GM23338 (cell line): ENCODE measurements around the gene SRCIN1. TPM values are rescaled to one million over a fixed set of nuclear protein-coding genes. Genes with fewer than 3 reads are reported as not detected.

ENCODE experiments used
- ATAC-seq: fragments of 200-7000 bp; cut with Tn5 transposase; 3 replicates; pipeline ENCODE4 v1.9.1; 2020
- DNase-seq: peaks from one replicate; pipeline ENCODE4 v3.0.0-alpha.2; 2015; ENCODE audit warnings: low spot score
- H2AFZ ChIP-seq: fragments of 200-600 bp; sonication (generic); 2 replicates; pipeline ENCODE4 v1.8.0; 2016; ENCODE audit warnings: antibody characterized with exemption, mild to moderate bottlenecking, moderate library complexity
- H3F3A ChIP-seq: fragments of 200-600 bp; sonication (generic); replicated peaks from 2 replicates; pipeline ENCODE4 v1.8.0; 2017; ENCODE audit warnings: antibody characterized with exemption, mixed run types, low read depth
- H3K27ac ChIP-seq: fragments of 200-600 bp; sonication (generic); 2 replicates; pipeline ENCODE4 v1.6.1; 2016; ENCODE audit warnings: low read depth
- H3K27me3 ChIP-seq: fragments of 200-600 bp; sonication (generic); 2 replicates; pipeline ENCODE4 v1.8.0; 2016; ENCODE audit warnings: mild to moderate bottlenecking, mixed run types, moderate library complexity; ENCODE audit not compliant: insufficient read depth
- H3K36me3 ChIP-seq: fragments of 200-600 bp; sonication (generic); 2 replicates; pipeline ENCODE4 v1.8.0; 2016; ENCODE audit warnings: mild to moderate bottlenecking; ENCODE audit not compliant: insufficient read depth
- H3K4me1 ChIP-seq: fragments of 200-600 bp; sonication (generic); 2 replicates; pipeline ENCODE4 v1.8.0; 2016; ENCODE audit warnings: mild to moderate bottlenecking, moderate library complexity; ENCODE audit not compliant: insufficient read depth
- H3K4me2 ChIP-seq: fragments of 200-600 bp; sonication (generic); 2 replicates; pipeline ENCODE4 v1.7.1; 2017; ENCODE audit warnings: mixed run types
- H3K4me3 ChIP-seq: fragments of 200-600 bp; sonication (generic); 2 replicates; pipeline ENCODE4 v1.6.1; 2016; ENCODE audit warnings: mixed run types
- H3K79me2 ChIP-seq: fragments of 200-600 bp; sonication (generic); replicated peaks from 2 replicates; pipeline ENCODE4 v1.8.0; 2017; ENCODE audit warnings: mild to moderate bottlenecking; ENCODE audit not compliant: insufficient read depth
- H3K9me2 ChIP-seq: fragments of 200-600 bp; sonication (generic); 2 replicates; pipeline ENCODE4 v1.8.0; 2017; ENCODE audit not compliant: insufficient read depth
- H4K20me1 ChIP-seq: fragments of 200-600 bp; sonication (generic); replicated peaks from 2 replicates; pipeline ENCODE4 v1.8.0; 2017; ENCODE audit warnings: mild to moderate bottlenecking; ENCODE audit not compliant: insufficient read depth
- H3K27ac Mint-ChIP-seq: 2 replicates; pipeline ENCODE4 v1.8.0; 2020; ENCODE audit warnings: inconsistent platforms, mild to moderate bottlenecking, moderate library complexity, mixed read lengths
- H3K27me3 Mint-ChIP-seq: 3 replicates; pipeline ENCODE4 v1.8.0; 2022; ENCODE audit warnings: low read depth, mild to moderate bottlenecking, moderate library complexity, mixed read lengths, inconsistent platforms; ENCODE audit not compliant: insufficient read depth, poor library complexity
- H3K36me3 Mint-ChIP-seq: 3 replicates; pipeline ENCODE4 v1.8.0; 2021; ENCODE audit warnings: low read depth, mild to moderate bottlenecking, inconsistent platforms, moderate library complexity, mixed read lengths
- H3K4me1 Mint-ChIP-seq: 3 replicates; pipeline ENCODE4 v1.8.0; 2020; ENCODE audit warnings: mild to moderate bottlenecking, inconsistent platforms, mixed read lengths
- H3K4me3 Mint-ChIP-seq: 3 replicates; pipeline ENCODE4 v1.8.0; 2021; ENCODE audit warnings: moderate library complexity, mild to moderate bottlenecking, inconsistent platforms, mixed read lengths
- H3K9me3 Mint-ChIP-seq: 3 replicates; pipeline ENCODE4 v1.8.0; 2020; ENCODE audit warnings: moderate library complexity, mild to moderate bottlenecking, inconsistent platforms, mixed read lengths
- EZH2 ChIP-seq: fragments of 200-600 bp; sonication (generic); IDR thresholded peaks from one replicate; pipeline ENCODE4 v1.8.0; 2017; ENCODE audit warnings: antibody characterized with exemption, mild to moderate bottlenecking, low read depth; ENCODE audit not compliant: unreplicated experiment
- EZH2phosphoT487 ChIP-seq: fragments of 200-600 bp; sonication (generic); IDR thresholded peaks from one replicate; pipeline ENCODE4 v1.8.1; 2018; ENCODE audit warnings: antibody characterized with exemption; ENCODE audit not compliant: unreplicated experiment
- JUNB ChIP-seq: IDR thresholded peaks from one replicate; pipeline ENCODE4 v1.6.1; 2016; ENCODE audit warnings: antibody characterized with exemption; ENCODE audit not compliant: unreplicated experiment
- NANOG ChIP-seq: IDR thresholded peaks from 2 replicates; pipeline ENCODE4 v1.6.1; 2016; ENCODE audit warnings: antibody characterized with exemption, borderline replicate concordance
- POLR2AphosphoS5 ChIP-seq: IDR thresholded peaks from 2 replicates; pipeline ENCODE4 v1.6.1; 2016; ENCODE audit warnings: antibody characterized with exemption, low read depth
- STAT1 ChIP-seq: IDR thresholded peaks from one replicate; pipeline ENCODE4 v1.6.1; 2016; ENCODE audit warnings: antibody characterized with exemption; ENCODE audit not compliant: unreplicated experiment
- polyA plus RNA-seq: library from polyadenylated mRNA; unstranded; fragments of >200 nt; fragmentation: Nextera tagmentation; extraction: Ambion mirVana; gene quantifications from 2 replicates; pipeline ENCODE4 v1.2.1, GENCODE V29; 2016
- total RNA-seq: library from RNA; depleted of rRNA; stranded (reverse); fragments of >200 nt; shearing (Covaris generic); gene quantifications from 2 replicates; pipeline ENCODE4 v1.2.3, GENCODE V29; 2014
- TF ChIP-seq, protein P1 (sequence below), 2 experiments: fragments of 200-600 bp in 1 of 2; sonication (generic) in 1 of 2; conservative IDR thresholded peaks; 2 replicates each; pipeline versions ENCODE4 v1.5.1 to v1.6.1; 2016 to 2017; ENCODE audit warnings: antibody characterized with exemption in 2 of 2, low read depth in 2 of 2, mild to moderate bottlenecking in 2 of 2, moderate library complexity in 1 of 2
- TF ChIP-seq, protein P2 (sequence below): IDR thresholded peaks from one replicate; pipeline ENCODE4 v1.6.1; 2018; ENCODE audit warnings: antibody characterized with exemption; ENCODE audit not compliant: unreplicated experiment

SRCIN1 gene
- total and polyA plus RNA-seq, 2 experiments from 2014 or later, result 0.87 to 2.2 TPM

DNA sequence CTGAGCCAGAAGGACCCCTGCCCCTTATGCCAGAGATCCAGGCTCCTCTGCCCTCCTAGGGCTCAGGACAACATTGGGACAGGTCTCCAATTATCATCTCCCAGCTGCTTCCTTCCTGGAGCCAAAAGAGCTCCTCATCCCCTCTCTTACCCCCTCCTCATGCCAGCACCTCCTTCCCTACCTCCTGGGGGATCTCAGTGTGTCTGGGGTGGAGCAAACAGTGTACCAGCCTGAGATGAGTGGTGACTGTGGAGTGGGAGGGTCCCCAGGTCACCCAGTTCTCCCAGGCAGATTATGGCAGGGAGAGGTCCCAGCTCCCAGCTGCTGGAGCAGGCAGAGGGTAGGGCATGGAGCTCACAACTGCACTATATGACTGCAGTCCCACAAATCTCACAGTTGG is 23.7 kb downstream of the SRCIN1 start:
- Histone ChIP-seq H3K27ac (no peak overlapping the region), H3K27me3 (peaks cover 69% of the 10 kb centered on the region), H3F3A (0 out of 2 replicates have a peak, but pooled peaks cover 5% of the 10 kb centered on the region), H2AFZ (no peak overlapping the region), H4K20me1 (peaks cover under 1% of the 10 kb centered on the region; the same call in 1 of the 2 replicates), H3K4me2 (no peak overlapping the region), H3K4me3 (no peak overlapping the region), H3K4me1 (peaks cover 32% of the 10 kb centered on the region), H3K79me2 (no peaks in the 10 kb centered on the region), H3K36me3 (no peaks in the 10 kb centered on the region), H3K9me2 (no peaks in the 10 kb centered on the region)
- TF ChIP-seq POLR2AphosphoS5 (no peak), JUNB (no peak), STAT1 (no peak)
- TF ChIP-seq, protein P1, sequence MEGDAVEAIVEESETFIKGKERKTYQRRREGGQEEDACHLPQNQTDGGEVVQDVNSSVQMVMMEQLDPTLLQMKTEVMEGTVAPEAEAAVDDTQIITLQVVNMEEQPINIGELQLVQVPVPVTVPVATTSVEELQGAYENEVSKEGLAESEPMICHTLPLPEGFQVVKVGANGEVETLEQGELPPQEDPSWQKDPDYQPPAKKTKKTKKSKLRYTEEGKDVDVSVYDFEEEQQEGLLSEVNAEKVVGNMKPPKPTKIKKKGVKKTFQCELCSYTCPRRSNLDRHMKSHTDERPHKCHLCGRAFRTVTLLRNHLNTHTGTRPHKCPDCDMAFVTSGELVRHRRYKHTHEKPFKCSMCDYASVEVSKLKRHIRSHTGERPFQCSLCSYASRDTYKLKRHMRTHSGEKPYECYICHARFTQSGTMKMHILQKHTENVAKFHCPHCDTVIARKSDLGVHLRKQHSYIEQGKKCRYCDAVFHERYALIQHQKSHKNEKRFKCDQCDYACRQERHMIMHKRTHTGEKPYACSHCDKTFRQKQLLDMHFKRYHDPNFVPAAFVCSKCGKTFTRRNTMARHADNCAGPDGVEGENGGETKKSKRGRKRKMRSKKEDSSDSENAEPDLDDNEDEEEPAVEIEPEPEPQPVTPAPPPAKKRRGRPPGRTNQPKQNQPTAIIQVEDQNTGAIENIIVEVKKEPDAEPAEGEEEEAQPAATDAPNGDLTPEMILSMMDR (conservative IDR thresholded peaks at IDR 0.05; ENCODE audit: low read depth in 2 of 2), result no peak
- Mint-ChIP-seq H3K9me3 (no peaks in the 10 kb centered on the region), H3K4me3 (no peak overlapping the region), H3K27me3 (peaks cover 53% of the 10 kb centered on the region), H3K27ac (no peak overlapping the region), H3K4me1 (peaks cover 54% of the 10 kb centered on the region), H3K36me3 (no peaks in the 10 kb centered on the region; the same call in 2 of the 3 replicates)
- no peak for ATAC-seq
- no peak for DNase-seq

DNA sequence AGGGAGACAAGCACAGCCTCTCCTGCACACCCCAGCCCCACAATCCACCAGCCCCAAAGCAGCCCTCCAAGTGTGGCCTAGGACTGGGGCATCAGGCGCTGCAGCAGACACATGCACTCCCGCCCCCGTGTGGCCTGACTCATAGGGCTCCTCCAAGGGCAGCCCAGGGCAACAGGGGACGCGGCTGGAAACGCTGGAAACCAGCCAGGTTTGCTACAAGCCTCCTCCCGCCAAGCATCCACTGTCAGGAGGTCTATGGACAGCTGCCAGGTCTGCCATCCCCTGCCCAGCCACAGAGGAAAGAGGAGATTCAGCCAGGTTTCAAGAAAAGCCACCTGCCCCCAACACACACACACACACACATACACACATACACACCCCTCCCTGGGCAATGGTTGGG is 25.8 kb downstream of the SRCIN1 start:
- Mint-ChIP-seq H3K27ac (no peak overlapping the region), H3K36me3 (no peaks in the 10 kb centered on the region; the same call in 2 of the 3 replicates), H3K9me3 (no peaks in the 10 kb centered on the region), H3K27me3 (peaks cover 73% of the 10 kb centered on the region), H3K4me3 (peak overlapping the region; percentile 33), H3K4me1 (peaks cover 45% of the 10 kb centered on the region)
- Histone ChIP-seq H3F3A (0 out of 2 replicates have a peak, but pooled peaks cover 5% of the 10 kb centered on the region), H3K27ac (no peak overlapping the region), H3K36me3 (no peaks in the 10 kb centered on the region), H3K27me3 (peaks cover 91% of the 10 kb centered on the region), H3K4me3 (no peak overlapping the region), H3K4me2 (no peak overlapping the region; the same call in 1 of the 2 replicates), H4K20me1 (peaks cover 3% of the 10 kb centered on the region), H3K79me2 (no peaks in the 10 kb centered on the region), H2AFZ (no peak overlapping the region), H3K4me1 (peaks cover 25% of the 10 kb centered on the region), H3K9me2 (no peaks in the 10 kb centered on the region)
- no peak for TF ChIP-seq EZH2phosphoT487
- TF ChIP-seq, protein P1 (conservative IDR thresholded peaks at IDR 0.05; ENCODE audit: low read depth in 2 of 2), result peak; percentile 52 to 78
- DNase-seq, result peak; percentile 89
- peak; percentile 66 for ATAC-seq

DNA sequence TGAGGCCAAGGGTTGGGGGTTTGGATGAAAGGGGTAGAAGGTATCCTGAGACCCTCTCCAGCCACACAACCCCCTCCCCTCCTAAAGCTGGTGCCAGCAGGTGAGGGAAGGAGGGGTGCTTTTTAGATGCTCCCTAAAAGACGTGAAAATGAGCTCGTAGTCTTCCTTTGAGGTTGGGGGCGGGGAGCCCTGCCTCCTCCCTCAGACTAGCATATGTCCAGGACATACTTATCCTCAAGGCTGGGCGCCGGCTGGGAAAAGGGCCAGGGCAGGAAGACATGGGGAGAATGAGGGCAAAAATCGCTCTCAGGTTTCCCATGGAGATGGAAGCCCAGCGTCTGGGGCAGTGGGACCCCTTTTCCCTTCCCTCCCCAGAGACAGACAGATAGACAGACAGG is 26.7 kb downstream of the SRCIN1 start:
- Histone ChIP-seq H3K4me2 (peak overlapping the region; percentile 89), H4K20me1 (peaks cover 3% of the 10 kb centered on the region), H3K79me2 (no peaks in the 10 kb centered on the region), H3K4me1 (peaks cover 21% of the 10 kb centered on the region), H3K27me3 (peaks cover 98% of the 10 kb centered on the region), H3F3A (0 out of 2 replicates have a peak, but pooled peaks cover 5% of the 10 kb centered on the region), H3K27ac (no peak overlapping the region), H3K9me2 (no peaks in the 10 kb centered on the region), H3K36me3 (no peaks in the 10 kb centered on the region), H2AFZ (no peak overlapping the region), H3K4me3 (peak overlapping the region; percentile 56; the same call in 1 of the 2 replicates)
- Mint-ChIP-seq H3K4me3 (peak overlapping the region; percentile 55), H3K36me3 (no peaks in the 10 kb centered on the region; the same call in 2 of the 3 replicates), H3K27ac (no peak overlapping the region), H3K27me3 (peaks cover 74% of the 10 kb centered on the region), H3K4me1 (peaks cover 43% of the 10 kb centered on the region), H3K9me3 (no peaks in the 10 kb centered on the region)
- ATAC-seq (no peak), DNase-seq (no peak)
- TF ChIP-seq STAT1 (no peak), EZH2 (no peak), JUNB (no peak), NANOG (no peak)
- TF ChIP-seq, protein P1 (conservative IDR thresholded peaks at IDR 0.05; ENCODE audit: low read depth in 2 of 2), result no peak
- TF ChIP-seq, protein P2, sequence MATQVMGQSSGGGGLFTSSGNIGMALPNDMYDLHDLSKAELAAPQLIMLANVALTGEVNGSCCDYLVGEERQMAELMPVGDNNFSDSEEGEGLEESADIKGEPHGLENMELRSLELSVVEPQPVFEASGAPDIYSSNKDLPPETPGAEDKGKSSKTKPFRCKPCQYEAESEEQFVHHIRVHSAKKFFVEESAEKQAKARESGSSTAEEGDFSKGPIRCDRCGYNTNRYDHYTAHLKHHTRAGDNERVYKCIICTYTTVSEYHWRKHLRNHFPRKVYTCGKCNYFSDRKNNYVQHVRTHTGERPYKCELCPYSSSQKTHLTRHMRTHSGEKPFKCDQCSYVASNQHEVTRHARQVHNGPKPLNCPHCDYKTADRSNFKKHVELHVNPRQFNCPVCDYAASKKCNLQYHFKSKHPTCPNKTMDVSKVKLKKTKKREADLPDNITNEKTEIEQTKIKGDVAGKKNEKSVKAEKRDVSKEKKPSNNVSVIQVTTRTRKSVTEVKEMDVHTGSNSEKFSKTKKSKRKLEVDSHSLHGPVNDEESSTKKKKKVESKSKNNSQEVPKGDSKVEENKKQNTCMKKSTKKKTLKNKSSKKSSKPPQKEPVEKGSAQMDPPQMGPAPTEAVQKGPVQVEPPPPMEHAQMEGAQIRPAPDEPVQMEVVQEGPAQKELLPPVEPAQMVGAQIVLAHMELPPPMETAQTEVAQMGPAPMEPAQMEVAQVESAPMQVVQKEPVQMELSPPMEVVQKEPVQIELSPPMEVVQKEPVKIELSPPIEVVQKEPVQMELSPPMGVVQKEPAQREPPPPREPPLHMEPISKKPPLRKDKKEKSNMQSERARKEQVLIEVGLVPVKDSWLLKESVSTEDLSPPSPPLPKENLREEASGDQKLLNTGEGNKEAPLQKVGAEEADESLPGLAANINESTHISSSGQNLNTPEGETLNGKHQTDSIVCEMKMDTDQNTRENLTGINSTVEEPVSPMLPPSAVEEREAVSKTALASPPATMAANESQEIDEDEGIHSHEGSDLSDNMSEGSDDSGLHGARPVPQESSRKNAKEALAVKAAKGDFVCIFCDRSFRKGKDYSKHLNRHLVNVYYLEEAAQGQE, result no peak
